Measurements from ENCODE around the gene KIF6.

KIF6 gene

GRCh38 chr6:39755231-39755630, 30.0 kb upstream of the KIF6 start:
- TF ChIP-seq EZH2 (IDR thresholded peaks at IDR 0.05; ENCODE audit: borderline replicate concordance, low read depth, low read length, severe bottlenecking) (no peak), CTCF (IDR thresholded peaks at IDR 0.05; ENCODE audit: borderline replicate concordance, extremely low read depth, low read length, poor library complexity, severe bottlenecking) (no peak)
- no peak for DNase-seq
- no peak for ATAC-seq (ENCODE audit: insufficient read depth, low read depth)
- no peaks in the 10 kb centered on the region for H3K36me3 ChIP-seq (ENCODE audit: insufficient read depth, low read length)
- no peaks in the 10 kb centered on the region for H3K79me2 ChIP-seq (ENCODE audit: insufficient read depth, low read length)
- no peaks in the 10 kb centered on the region for H3K27me3 ChIP-seq (ENCODE audit: insufficient read depth, low read length, poor library complexity)
- H3K4me3 ChIP-seq (ENCODE audit: low read depth in 1 of 2, low read length in 2 of 2), result no peak overlapping the region
- no peak overlapping the region for H3K9ac ChIP-seq (ENCODE audit: low read depth, low read length)
- no peak overlapping the region for H3K27ac ChIP-seq (ENCODE audit: low read length)
- H2AFZ ChIP-seq (ENCODE audit: low read depth, low read length), result no peak overlapping the region
- no peak overlapping the region for H3K4me2 ChIP-seq (ENCODE audit: insufficient read depth, low read length)
- H3K4me1 ChIP-seq (ENCODE audit: insufficient read depth, low read length), result no peaks in the 10 kb centered on the region
- H3K9me3 ChIP-seq (ENCODE audit: insufficient read depth, low read length, severe bottlenecking), result no peaks in the 10 kb centered on the region
- no peaks in the 10 kb centered on the region for H4K20me1 ChIP-seq (ENCODE audit: insufficient read depth, low read length)

- no peaks in the 10 kb centered on the region for H4K20me1 ChIP-seq (ENCODE audit: insufficient read depth, low read length)
- H3K4me1 ChIP-seq (ENCODE audit: insufficient read depth, low read length), result no peaks in the 10 kb centered on the region
- H3K4me3 ChIP-seq (ENCODE audit: low read depth in 1 of 2, low read length in 2 of 2), result no peak overlapping the region
- H3K4me2 ChIP-seq (ENCODE audit: insufficient read depth, low read length), result no peak overlapping the region
- DNase-seq, result no peak
- H3K79me2 ChIP-seq (ENCODE audit: insufficient read depth, low read length), result no peaks in the 10 kb centered on the region
- H3K9me3 ChIP-seq (ENCODE audit: insufficient read depth, low read length, severe bottlenecking), result no peaks in the 10 kb centered on the region
- no peak overlapping the region for H2AFZ ChIP-seq (ENCODE audit: low read depth, low read length)
- no peaks in the 10 kb centered on the region for H3K36me3 ChIP-seq (ENCODE audit: insufficient read depth, low read length)
- no peak overlapping the region for H3K9ac ChIP-seq (ENCODE audit: low read depth, low read length)
- TF ChIP-seq CTCF (IDR thresholded peaks at IDR 0.05; ENCODE audit: borderline replicate concordance, extremely low read depth, low read length, poor library complexity, severe bottlenecking), result no peak
- TF ChIP-seq EZH2 (IDR thresholded peaks at IDR 0.05; ENCODE audit: borderline replicate concordance, low read depth, low read length, severe bottlenecking), result no peak
- no peaks in the 10 kb centered on the region for H3K27me3 ChIP-seq (ENCODE audit: insufficient read depth, low read length, poor library complexity)
- ATAC-seq (ENCODE audit: insufficient read depth, low read depth), result no peak
- H3K27ac ChIP-seq (ENCODE audit: low read length), result no peak overlapping the region
Measured at GRCh38 chr6:39754514-39755115, 29.4 kb upstream of the KIF6 start.

GRCh38 chr6:39753725-39754045, 28.5 kb upstream of the KIF6 start:
- Histone ChIP-seq H2AFZ (ENCODE audit: low read depth, low read length) (no peak overlapping the region), H3K9ac (ENCODE audit: low read depth, low read length) (no peak overlapping the region)
- no peak for ATAC-seq (ENCODE audit: insufficient read depth, low read depth)

More at GRCh38 chr6:39753725-39754045, 28.5 kb upstream of the KIF6 start:
- H4K20me1 ChIP-seq (ENCODE audit: insufficient read depth, low read length), result no peaks in the 10 kb centered on the region
- H3K9me3 ChIP-seq (ENCODE audit: insufficient read depth, low read length, severe bottlenecking), result no peaks in the 10 kb centered on the region
- no peak for DNase-seq
- H3K27me3 ChIP-seq (ENCODE audit: insufficient read depth, low read length, poor library complexity), result no peaks in the 10 kb centered on the region
- H3K36me3 ChIP-seq (ENCODE audit: insufficient read depth, low read length), result no peaks in the 10 kb centered on the region
- H3K4me3 ChIP-seq (ENCODE audit: low read depth in 1 of 2, low read length in 2 of 2), result no peak overlapping the region
- no peak overlapping the region for H3K4me2 ChIP-seq (ENCODE audit: insufficient read depth, low read length)
- H3K27ac ChIP-seq (ENCODE audit: low read length), result no peak overlapping the region
- TF ChIP-seq EZH2 (IDR thresholded peaks at IDR 0.05; ENCODE audit: borderline replicate concordance, low read depth, low read length, severe bottlenecking) (no peak), CTCF (IDR thresholded peaks at IDR 0.05; ENCODE audit: borderline replicate concordance, extremely low read depth, low read length, poor library complexity, severe bottlenecking) (no peak)
- H3K79me2 ChIP-seq (ENCODE audit: insufficient read depth, low read length), result no peaks in the 10 kb centered on the region
- H3K4me1 ChIP-seq (ENCODE audit: insufficient read depth, low read length), result no peaks in the 10 kb centered on the region
